ENCODE results near the gene KDM1B.

Gene KDM1B

GRCh38 chr6:18261877-18262276, 106.7 kb downstream of the KDM1B start:
- no peak for DNase-seq (ENCODE audit: low read depth in 2 of 3, low spot score in 2 of 3)

GRCh38 chr6:18262702-18263417, 107.6 kb downstream of the KDM1B start:
- no peak for DNase-seq (ENCODE audit: low read depth in 2 of 3, low spot score in 2 of 3)

GRCh38 chr6:18263418-18264218, 108.4 kb downstream of the KDM1B start:
- DNase-seq (ENCODE audit: low read depth in 2 of 3, low spot score in 2 of 3) = peak in 1 of 3 experiments; percentile 15

GRCh38 chr6:18264219-18264922, 109.1 kb downstream of the KDM1B start, which contains the start of gene DEK:
Gene DEK, minus strand, starts transcription at chr6:18264530. Its CDS starts 543 bp downstream, at chr6:18263987.
- DNase-seq (ENCODE audit: low read depth in 2 of 3, low spot score in 2 of 3) = peak; percentile 72 to 76 (median 72)

GRCh38 chr6:18264923-18265377, 109.7 kb downstream of the KDM1B start:
- no peak for DNase-seq (ENCODE audit: low read depth in 2 of 3, low spot score in 2 of 3)

- DNase-seq (ENCODE audit: low read depth in 2 of 3, low spot score in 2 of 3) = no peak
These were observed 110.7 kb downstream of the KDM1B start for GRCh38 chr6:18265787-18266522.

- no peak for DNase-seq (ENCODE audit: low read depth in 2 of 3, low spot score in 2 of 3)
These were observed 111.3 kb downstream of the KDM1B start for GRCh38 chr6:18266523-18266912.

GRCh38 chr6:18268066-18268465, 112.8 kb downstream of the KDM1B start:
- DNase-seq (ENCODE audit: low read depth in 2 of 3, low spot score in 2 of 3) = no peak

GRCh38 chr6:18269253-18269652, 114.0 kb downstream of the KDM1B start:
- no peak for DNase-seq (ENCODE audit: low read depth in 2 of 3, low spot score in 2 of 3)

GRCh38 chr6:18269717-18270116, 114.5 kb downstream of the KDM1B start:
- DNase-seq (ENCODE audit: low read depth in 2 of 3, low spot score in 2 of 3) = no peak

GRCh38 chr6:18270216-18270615, 115.0 kb downstream of the KDM1B start:
- DNase-seq (ENCODE audit: low read depth in 2 of 3, low spot score in 2 of 3) = no peak
